Activated CD4-positive, alpha-beta memory T cell treated with anti-CD3 and anti-CD28 coated beads, Interleukin-2, amount 10 ng/mL, durations not matched to agents 7 days and 5 days (primary cell): Measurements from ENCODE around the gene CECR2. TPM values are rescaled to one million over a fixed set of nuclear protein-coding genes. Genes with fewer than 3 reads are reported as not detected.
"Not testable (repeated sequence)": the region's sequence is repeated elsewhere in the genome, so short reads cannot be mapped to it uniquely, and the experiment has no call there.

ENCODE experiments used
- CTCF ChIA-PET: fragments of 350-600 bp; sonication (Branson Sonifier 250); formaldehyde crosslinking; loops from one replicate; lab custom pipeline; 2021; ENCODE audit warnings: antibody characterized with exemption, inconsistent platforms; lab: Charles Lee
- POLR2A ChIA-PET: fragments of 350-600 bp; sonication (Branson Sonifier 250); formaldehyde crosslinking; loops from one replicate; lab custom pipeline; 2021; ENCODE audit warnings: antibody characterized with exemption; lab: Charles Lee
- DNase-seq: peaks from one replicate; pipeline ENCODE4 v3.0.0-alpha.2; 2020
- H3K27ac Mint-ChIP-seq: one replicate; pipeline ENCODE4 v1.8.0; 2021; ENCODE audit warnings: mild to moderate bottlenecking, mixed read lengths
- H3K27me3 Mint-ChIP-seq: one replicate; pipeline ENCODE4 v1.8.0; 2021; ENCODE audit warnings: mixed read lengths
- H3K36me3 Mint-ChIP-seq: one replicate; pipeline ENCODE4 v1.8.0; 2021; ENCODE audit warnings: low read depth, mixed read lengths
- H3K4me1 Mint-ChIP-seq: one replicate; pipeline ENCODE4 v1.8.0; 2021; ENCODE audit warnings: mixed read lengths
- H3K4me3 Mint-ChIP-seq: one replicate; pipeline ENCODE4 v1.8.0; 2021; ENCODE audit warnings: mild to moderate bottlenecking, mixed read lengths
- H3K9me3 Mint-ChIP-seq: one replicate; pipeline ENCODE4 v1.8.0; 2021; ENCODE audit warnings: mixed read lengths
- total RNA-seq, 2 experiments: library from RNA; stranded (reverse); gene quantifications; one replicate each; pipeline ENCODE4 v1.2.3, GENCODE V29; 2021

Gene CECR2
- total RNA-seq, 2 experiments from 2014 or later: 0.05 TPM; not detected in 1

DNA sequence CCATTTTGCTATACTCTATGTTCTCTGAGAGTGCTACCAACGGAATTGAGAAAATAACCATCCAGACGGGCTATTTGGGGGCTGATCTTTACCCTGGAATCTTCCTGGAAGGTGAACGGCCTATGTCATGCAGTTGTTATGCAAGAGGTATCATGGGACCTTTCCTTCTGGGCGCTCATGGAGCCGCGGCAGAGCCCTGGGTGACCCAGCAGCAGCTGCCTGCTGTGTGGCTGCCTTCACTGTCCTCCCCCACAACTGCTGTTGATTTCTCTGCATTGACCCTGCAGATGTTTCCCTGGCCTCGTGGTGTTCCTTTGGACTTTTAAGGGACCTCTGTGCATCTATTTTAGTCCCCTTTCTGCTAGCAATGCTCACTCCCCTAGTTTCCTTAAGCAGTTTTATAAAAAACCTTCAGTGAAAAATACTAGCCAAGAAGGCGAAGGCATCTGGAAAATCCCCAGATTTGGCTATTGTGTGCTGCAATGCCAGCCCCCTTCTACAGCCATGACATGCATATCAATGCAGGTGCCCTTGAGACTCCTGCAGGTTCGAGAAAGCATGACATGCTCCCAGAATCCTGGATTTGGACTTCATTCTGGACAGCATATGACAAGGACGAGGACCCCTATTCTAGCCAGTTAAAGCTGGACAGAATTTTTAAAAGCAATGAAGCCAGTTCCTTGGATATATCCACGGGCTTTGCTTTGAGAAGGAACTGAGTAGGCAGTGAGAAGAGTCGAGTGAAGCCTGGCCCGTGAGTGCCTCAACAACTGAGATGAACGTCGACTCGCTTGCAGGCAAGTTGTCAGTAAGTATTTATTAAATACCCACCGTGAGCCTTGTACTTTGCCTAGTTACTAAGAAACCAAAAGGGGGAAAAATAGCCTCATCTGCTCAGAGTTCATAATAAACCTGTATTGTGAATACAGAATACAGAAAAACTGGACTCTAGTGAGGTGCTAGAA is 193.9 kb downstream of the CECR2 start, which contains the start of gene SLC25A18:
TSS of gene SLC25A18 (plus strand) at position 593 of the 965 bp plus-strand sequence. CDS start 16,447 bp downstream, outside the sequence.
- H3K4me1 Mint-ChIP-seq: no peaks in the 10 kb centered on the region

DNA sequence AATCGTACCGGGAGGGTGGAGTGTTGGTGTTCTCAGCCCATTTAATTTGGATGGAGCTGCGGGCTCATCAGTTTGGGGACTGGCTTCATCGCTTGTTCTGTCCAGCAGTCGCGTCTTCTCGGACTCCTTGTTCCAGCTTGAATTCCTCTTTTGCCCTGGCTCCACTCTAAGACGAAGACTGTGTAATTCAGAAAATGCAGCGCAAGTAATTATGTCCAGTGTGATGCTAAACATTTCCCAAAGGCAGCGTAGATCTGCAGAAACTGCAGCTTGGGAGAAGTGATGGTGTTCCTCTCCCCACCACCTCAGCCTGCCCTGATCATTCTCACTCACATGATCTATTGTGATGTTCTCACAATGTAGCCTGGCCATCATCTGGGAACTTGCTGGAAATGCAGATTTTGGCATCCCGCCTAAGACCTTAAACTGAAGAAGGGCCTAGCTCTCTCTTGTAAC is 194.7 kb downstream of the CECR2 start:
- POLR2A ChIA-PET: no interaction called here
- H3K27me3 Mint-ChIP-seq: peaks cover 1% of the 10 kb centered on the region
- H3K4me1 Mint-ChIP-seq: no peaks in the 10 kb centered on the region
- no peaks in the 10 kb centered on the region for H3K9me3 Mint-ChIP-seq
- H3K4me3 Mint-ChIP-seq: no peak overlapping the region
- no peak for DNase-seq
- CTCF ChIA-PET: no interaction called here
- H3K27ac Mint-ChIP-seq: no peak overlapping the region
- H3K36me3 Mint-ChIP-seq: no peaks in the 10 kb centered on the region

More for the DNA sequence above, 193.9 kb downstream of the CECR2 start, which contains the start of gene SLC25A18:
- ChIA-PET CTCF (no interaction called here), POLR2A (no interaction called here)
- H3K27me3 Mint-ChIP-seq: peaks cover 1% of the 10 kb centered on the region
- H3K9me3 Mint-ChIP-seq: no peaks in the 10 kb centered on the region
- no peak within 1 kb of the TSS for H3K27ac Mint-ChIP-seq
- no peak for DNase-seq
- H3K4me3 Mint-ChIP-seq: no peak within 1 kb of the TSS
- no peaks in the 10 kb centered on the region for H3K36me3 Mint-ChIP-seq

GRCh38 chr22:17566016-17566687 is 196.9 kb downstream of the CECR2 start:
- H3K9me3 Mint-ChIP-seq, H3K27me3 Mint-ChIP-seq, DNase-seq, POLR2A ChIA-PET, CTCF ChIA-PET, H3K27ac Mint-ChIP-seq, H3K4me1 Mint-ChIP-seq, H3K4me3 Mint-ChIP-seq, H3K36me3 Mint-ChIP-seq: not testable (repeated sequence)

GRCh38 chr22:17566776-17567175 is 197.5 kb downstream of the CECR2 start:
- H3K4me1 Mint-ChIP-seq: no peaks in the 10 kb centered on the region
- ChIA-PET POLR2A (no interaction called here), CTCF (no interaction called here)
- H3K9me3 Mint-ChIP-seq: no peaks in the 10 kb centered on the region
- H3K27me3 Mint-ChIP-seq: peaks cover 10% of the 10 kb centered on the region
- DNase-seq: no peak
- H3K27ac Mint-ChIP-seq: no peak overlapping the region
- no peaks in the 10 kb centered on the region for H3K36me3 Mint-ChIP-seq
- no peak overlapping the region for H3K4me3 Mint-ChIP-seq

- ChIA-PET CTCF (interaction anchor here (1.4 kb wide), 1 partner anchor 8 kb away, joined by 3 read pairs; no protein-coding TSS in a partner anchor), POLR2A (no interaction called here)
These were observed 200.8 kb downstream of the CECR2 start for GRCh38 chr22:17569971-17570511.

DNA sequence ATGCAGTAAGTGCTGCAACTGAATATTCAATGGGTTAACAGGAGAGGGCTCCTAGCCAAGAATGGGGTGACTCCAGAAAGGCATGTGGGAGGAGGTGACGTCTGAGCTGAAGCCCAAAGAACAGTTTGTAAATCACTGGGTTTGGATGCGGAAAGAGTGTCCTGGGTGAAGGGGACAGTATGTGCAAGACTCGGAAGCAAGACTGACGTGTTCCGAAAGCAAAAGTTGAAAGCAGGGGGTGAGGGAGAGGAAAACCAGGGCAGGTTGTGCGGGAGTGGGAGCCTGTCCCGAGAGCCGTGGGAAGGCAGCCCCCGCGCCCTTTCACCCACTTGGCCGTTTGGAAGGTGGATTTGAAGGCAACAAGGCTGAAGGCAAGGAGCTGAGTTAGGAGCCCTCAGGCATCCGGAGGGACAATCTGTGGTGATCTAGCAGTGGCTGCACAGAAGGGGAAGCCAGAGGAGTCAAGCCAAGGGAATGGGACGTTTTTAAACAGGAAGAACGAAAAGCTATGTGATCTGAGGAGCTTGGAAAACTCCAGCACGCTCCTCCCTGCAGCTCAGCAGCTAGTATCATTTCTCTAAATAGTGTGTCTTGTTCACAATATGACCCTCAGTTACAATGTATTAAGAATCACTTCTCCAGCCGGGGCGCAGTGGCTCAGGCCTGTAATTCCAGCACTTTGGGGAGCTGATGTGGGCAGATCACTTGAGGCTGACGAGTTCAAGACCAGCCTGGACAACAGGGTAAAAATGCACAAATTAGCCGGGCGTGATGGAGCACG is 201.8 kb downstream of the CECR2 start:
- peaks cover 10% of the 10 kb centered on the region for H3K27me3 Mint-ChIP-seq
- no peak for DNase-seq
- H3K4me1 Mint-ChIP-seq: no peaks in the 10 kb centered on the region
- H3K27ac Mint-ChIP-seq: no peak overlapping the region
- CTCF ChIA-PET: no interaction called here
- POLR2A ChIA-PET: no interaction called here
- no peak overlapping the region for H3K4me3 Mint-ChIP-seq
- no peaks in the 10 kb centered on the region for H3K9me3 Mint-ChIP-seq
- H3K36me3 Mint-ChIP-seq: no peaks in the 10 kb centered on the region

More at GRCh38 chr22:17569971-17570511, 200.8 kb downstream of the CECR2 start:
- no peaks in the 10 kb centered on the region for H3K36me3 Mint-ChIP-seq
- H3K27me3 Mint-ChIP-seq: peaks cover 10% of the 10 kb centered on the region
- H3K4me3 Mint-ChIP-seq: no peak overlapping the region
- no peaks in the 10 kb centered on the region for H3K4me1 Mint-ChIP-seq
- H3K9me3 Mint-ChIP-seq: no peaks in the 10 kb centered on the region
- no peak for DNase-seq
- no peak overlapping the region for H3K27ac Mint-ChIP-seq

GRCh38 chr22:17575151-17575550 is 205.9 kb downstream of the CECR2 start:
- H3K4me3 Mint-ChIP-seq: no peak overlapping the region
- ChIA-PET POLR2A (no interaction called here), CTCF (no interaction called here)
- no peak for DNase-seq
- H3K27ac Mint-ChIP-seq: no peak overlapping the region
- H3K36me3 Mint-ChIP-seq: no peaks in the 10 kb centered on the region
- H3K27me3 Mint-ChIP-seq: peaks cover 8% of the 10 kb centered on the region
- no peaks in the 10 kb centered on the region for H3K9me3 Mint-ChIP-seq
- no peaks in the 10 kb centered on the region for H3K4me1 Mint-ChIP-seq

DNA sequence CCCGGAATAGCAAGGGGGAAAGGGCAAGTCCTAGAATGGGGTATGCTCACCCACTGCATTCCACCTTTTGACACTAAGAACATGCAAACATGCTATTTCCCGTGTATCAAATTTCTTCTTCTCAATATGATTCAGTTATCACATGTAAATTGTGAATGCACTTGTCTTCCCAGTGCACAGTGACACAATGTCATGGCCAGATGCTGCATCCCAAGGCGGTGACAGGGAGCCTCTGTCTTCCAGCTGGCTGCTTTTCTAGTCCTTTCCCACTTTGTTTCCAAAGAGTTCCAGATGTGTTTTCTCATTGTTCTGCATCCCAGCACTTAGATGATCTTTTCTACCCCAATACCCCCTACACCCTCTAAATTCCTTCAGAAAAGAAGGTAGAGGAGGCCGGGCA is 206.4 kb downstream of the CECR2 start:
- ChIA-PET POLR2A (no interaction called here), CTCF (no interaction called here)
- Mint-ChIP-seq H3K27ac (no peak overlapping the region), H3K36me3 (no peaks in the 10 kb centered on the region), H3K9me3 (no peaks in the 10 kb centered on the region), H3K4me1 (no peaks in the 10 kb centered on the region), H3K4me3 (no peak overlapping the region), H3K27me3 (peaks cover 6% of the 10 kb centered on the region)
- DNase-seq: no peak

- H3K27ac Mint-ChIP-seq: no peak overlapping the region
- H3K4me3 Mint-ChIP-seq: no peak overlapping the region
- no peak for DNase-seq
- H3K4me1 Mint-ChIP-seq: no peaks in the 10 kb centered on the region
- H3K27me3 Mint-ChIP-seq: peaks cover 2% of the 10 kb centered on the region
- H3K36me3 Mint-ChIP-seq: no peaks in the 10 kb centered on the region
- CTCF ChIA-PET: no interaction called here
- H3K9me3 Mint-ChIP-seq: no peaks in the 10 kb centered on the region
- POLR2A ChIA-PET: no interaction called here
These were observed 207.2 kb downstream of the CECR2 start for GRCh38 chr22:17576470-17576869.

- DNase-seq: no peak
- Mint-ChIP-seq H3K36me3 (no peaks in the 10 kb centered on the region), H3K4me3 (no peak overlapping the region), H3K27me3 (peaks cover 2% of the 10 kb centered on the region), H3K9me3 (no peaks in the 10 kb centered on the region), H3K27ac (no peak overlapping the region), H3K4me1 (no peaks in the 10 kb centered on the region)
- POLR2A ChIA-PET: no interaction called here
- CTCF ChIA-PET: interaction anchor here (1.3 kb wide), 1 partner anchor 9 kb away, joined by 3 read pairs; no protein-coding TSS in a partner anchor
These were observed 209.0 kb downstream of the CECR2 start for GRCh38 chr22:17578136-17578754.

GRCh38 chr22:17579535-17579981 is 210.3 kb downstream of the CECR2 start:
- H3K36me3 Mint-ChIP-seq: no peaks in the 10 kb centered on the region
- H3K27me3 Mint-ChIP-seq: peaks cover 2% of the 10 kb centered on the region
- H3K4me1 Mint-ChIP-seq: no peaks in the 10 kb centered on the region
- DNase-seq: no peak
- no peak overlapping the region for H3K4me3 Mint-ChIP-seq
- CTCF ChIA-PET: no interaction called here
- no peaks in the 10 kb centered on the region for H3K9me3 Mint-ChIP-seq
- H3K27ac Mint-ChIP-seq: no peak overlapping the region
- POLR2A ChIA-PET: no interaction called here

DNA sequence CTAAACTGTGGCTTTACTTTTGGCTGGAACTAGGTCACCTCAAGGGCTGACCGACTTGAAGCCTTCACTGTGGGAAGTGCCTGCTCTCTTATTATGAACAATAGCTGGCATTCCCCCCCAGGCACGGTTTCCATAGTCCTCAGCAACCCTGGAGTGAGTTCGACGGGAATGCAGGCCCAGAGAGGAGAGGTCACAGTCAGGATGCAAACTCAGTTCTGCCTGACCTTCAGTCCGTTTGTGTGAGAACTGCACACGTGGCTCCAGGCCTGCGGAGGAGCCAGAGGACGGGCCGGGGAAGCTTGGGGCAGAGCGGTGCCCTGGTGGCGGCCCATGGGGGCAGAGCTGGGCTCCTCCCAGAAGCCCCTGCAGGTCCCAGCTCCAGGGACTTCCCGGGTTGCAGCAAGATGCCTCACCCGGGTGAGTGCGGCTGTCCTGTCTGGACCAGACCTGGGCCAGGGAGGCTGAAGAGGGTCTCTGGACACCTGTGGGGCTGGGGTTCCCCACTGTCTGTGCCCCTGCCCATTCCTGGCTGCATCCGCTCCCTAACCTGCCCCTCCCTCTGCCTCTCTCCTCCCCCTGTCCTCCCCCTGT is 211.3 kb downstream of the CECR2 start:
- no peak overlapping the region for H3K4me3 Mint-ChIP-seq
- H3K27me3 Mint-ChIP-seq: peaks cover 2% of the 10 kb centered on the region
- H3K4me1 Mint-ChIP-seq: no peaks in the 10 kb centered on the region
- DNase-seq: no peak
- no peaks in the 10 kb centered on the region for H3K36me3 Mint-ChIP-seq
- ChIA-PET CTCF (no interaction called here), POLR2A (no interaction called here)
- no peak overlapping the region for H3K27ac Mint-ChIP-seq
- no peaks in the 10 kb centered on the region for H3K9me3 Mint-ChIP-seq
